ENCODE results near the gene COL23A1. TPM values are rescaled to one million over a fixed set of nuclear protein-coding genes. Genes with fewer than 3 reads are reported as not detected.

The COL23A1 gene
- total and polyA plus RNA-seq, 2 of the 8 experiments (the other 6 are each of a cell fraction or from before 2014, with no cell fraction given) = 3.1 to 4.7 TPM

- no peaks in the 10 kb centered on the region for H3K27me3 ChIP-seq (replicated peaks in 1 of 4; ENCODE audit: control insufficient read depth in 3 of 4, extremely low read depth in 1 of 4, insufficient read depth in 3 of 4, low read length in 3 of 4)
- DNase-seq (ENCODE audit: low read depth in 1 of 2, low spot score in 2 of 2) = no peak
- H3K9ac ChIP-seq (replicated peaks in 1 of 4; ENCODE audit: extremely low read depth in 1 of 4, low read depth in 3 of 4, low read length in 3 of 4) = no peak overlapping the region
- H3K18ac ChIP-seq (ENCODE audit: extremely low read depth, low read length) = no peak overlapping the region
- H3K27ac ChIP-seq (ENCODE audit: low read depth, low read length) = no peak overlapping the region
- H4K91ac ChIP-seq (replicated peaks; ENCODE audit: insufficient read length, low read length) = no peak overlapping the region
- H3K14ac ChIP-seq (ENCODE audit: insufficient read length) = no peak overlapping the region
- H4K20me1 ChIP-seq (replicated peaks in 1 of 2; ENCODE audit: control insufficient read depth in 1 of 2, insufficient read depth in 2 of 2, low read length in 2 of 2) = no peaks in the 10 kb centered on the region
- no peak overlapping the region for H2BK120ac ChIP-seq (replicated peaks; ENCODE audit: low read depth, low read length)
- H3K79me1 ChIP-seq (ENCODE audit: low read depth, low read length) = no peaks in the 10 kb centered on the region
- WGBS, 2 experiments (ENCODE audit: extremely low coverage in 1 of 2, insufficient coverage in 1 of 2, insufficient read length in 1 of 2, insufficient replicate concordance in 2 of 2, low coverage in 1 of 2, low lambda C conversion rate in 2 of 2, missing lambda C conversion rate in 1 of 2) = 82% methylated on average over 7 of the region's 8 CpGs; no CpG with 5 or more reads in 1 of the 2 experiments
- no peak overlapping the region for H3K23ac ChIP-seq (ENCODE audit: insufficient read length)
- H2BK5ac ChIP-seq (ENCODE audit: low read depth, low read length) = no peak overlapping the region
- H3K4me1 ChIP-seq (replicated peaks in 1 of 4; ENCODE audit: control insufficient read depth in 3 of 4, insufficient read depth in 4 of 4, low read length in 3 of 4) = no peaks in the 10 kb centered on the region
- no peak overlapping the region; the same call in 1 of the 2 replicates for H4K8ac ChIP-seq (ENCODE audit: extremely low read depth, insufficient read depth, low read length)
- POLR2A ChIA-PET (ENCODE audit: partially characterized antibody) = no interaction called here
- H3K56ac ChIP-seq (replicated peaks; ENCODE audit: insufficient read length, low read depth, low read length) = no peak overlapping the region
- H4K5ac ChIP-seq (ENCODE audit: insufficient read length, low read depth, low read length) = no peak overlapping the region
- CTCF ChIA-PET (ENCODE audit: partially characterized antibody) = interaction anchor here (0.5 to 2.4 kb wide), 2 partner anchors 13 to 53 kb away, joined by 4 to 13 read pairs; no protein-coding TSS in a partner anchor
- no peak overlapping the region for H3K4ac ChIP-seq (replicated peaks; ENCODE audit: insufficient read length, low read depth, low read length)
- H3K4me2 ChIP-seq (ENCODE audit: insufficient read depth in 1 of 2, low read depth in 2 of 2, low read length in 2 of 2) = no peak overlapping the region
- no peaks in the 10 kb centered on the region for H3K23me2 ChIP-seq (ENCODE audit: low read depth, low read length)
- no peaks in the 10 kb centered on the region; a peak in 1 of 4 replicates for H3K9me3 ChIP-seq (ENCODE audit: insufficient read depth in 2 of 2, low read depth in 1 of 2, low read length in 1 of 2)
- H2BK20ac ChIP-seq (ENCODE audit: low read length) = no peak overlapping the region
- no peak for FAIRE-seq
- no peak overlapping the region for H2BK15ac ChIP-seq (ENCODE audit: low read length)
- H2BK12ac ChIP-seq (ENCODE audit: low read depth, low read length) = no peak overlapping the region
- H3K4me3 ChIP-seq (ENCODE audit: extremely low read depth in 1 of 4, insufficient read depth in 2 of 4, low read depth in 3 of 4, low read length in 4 of 4) = no peak overlapping the region
- H3K36me3 ChIP-seq (ENCODE audit: control insufficient read depth in 2 of 4, insufficient read depth in 4 of 4, low read length in 3 of 4) = no peaks in the 10 kb centered on the region
- H3K79me2 ChIP-seq (ENCODE audit: control insufficient read depth in 1 of 2, insufficient read depth in 2 of 2, low read length in 2 of 2) = no peaks in the 10 kb centered on the region
- no peak overlapping the region for H2AK5ac ChIP-seq (ENCODE audit: low read depth, low read length)
- no peak overlapping the region for H2AFZ ChIP-seq (ENCODE audit: low read length)
- TF ChIP-seq PHF8 (conservative IDR thresholded peaks at IDR 0.05; ENCODE audit: low read depth, low read length) (no peak), ATF3 (IDR thresholded peaks at IDR 0.05; ENCODE audit: insufficient read depth, low read depth, low read length) (no peak), RXRA (IDR thresholded peaks at IDR 0.05; ENCODE audit: insufficient read depth, low read depth, low read length) (no peak), NANOG (IDR thresholded peaks at IDR 0.05; ENCODE audit: insufficient read depth, low read depth, low read length, poor library complexity, severe bottlenecking) (no peak), CREB1 (IDR thresholded peaks at IDR 0.05) (no peak), E2F6 (IDR thresholded peaks at IDR 0.05) (no peak), KDM5A (IDR thresholded peaks at IDR 0.05; ENCODE audit: low read length) (no peak), YY1 (IDR thresholded peaks at IDR 0.05; ENCODE audit: low read depth, low read length) (no peak), MAX (IDR thresholded peaks at IDR 0.05) (no peak), CBX5 (IDR thresholded peaks at IDR 0.05; ENCODE audit: low read depth, low read length) (no peak), CBX8 (IDR thresholded peaks at IDR 0.05; ENCODE audit: borderline replicate concordance, low read depth, low read length) (no peak), RAD21 (IDR thresholded peaks at IDR 0.05 in 1 of 2, conservative IDR thresholded peaks at IDR 0.05 in 1 of 2; ENCODE audit: low read depth in 2 of 2, low read length in 2 of 2) (no peak)
These were observed 292.4 kb downstream of the COL23A1 start for GRCh38 chr5:178297751-178298150.

All from H1 (cell line).